Smooth muscle cell (in vitro differentiated cells): ENCODE measurements around the gene NAT16. TPM values are rescaled to one million over a fixed set of nuclear protein-coding genes. Genes with fewer than 3 reads are reported as not detected.

ENCODE experiments used
- DNase-seq: peaks from one replicate; lab custom pipeline; 2025; ENCODE audit not compliant: unreplicated experiment; lab: John Stamatoyannopoulos, UW
- H2AFZ ChIP-seq: fragments of 200-600 bp; sonication (generic); 2 replicates; pipeline ENCODE4 v1.6.0; 2016; ENCODE audit warnings: antibody characterized with exemption, low read depth, mild to moderate bottlenecking
- H3F3A ChIP-seq: fragments of 200-600 bp; sonication (generic); 2 replicates; pipeline ENCODE4 v1.6.0; 2017; ENCODE audit warnings: antibody characterized with exemption, low read depth
- H3K27ac ChIP-seq: fragments of 200-600 bp; sonication (generic); 2 replicates; pipeline ENCODE4 v1.5.1; 2016; ENCODE audit warnings: low read depth, mild to moderate bottlenecking
- H3K27me3 ChIP-seq: fragments of 200-600 bp; sonication (generic); 2 replicates; pipeline ENCODE4 v1.6.1; 2016; ENCODE audit warnings: low read depth, mild to moderate bottlenecking
- H3K36me3 ChIP-seq: fragments of 200-600 bp; sonication (generic); 2 replicates; pipeline ENCODE4 v1.5.1; 2016; ENCODE audit warnings: low read depth
- H3K4me1 ChIP-seq: fragments of 200-600 bp; sonication (generic); 2 replicates; pipeline ENCODE4 v1.5.1; 2016; ENCODE audit warnings: low read depth
- H3K4me2 ChIP-seq: fragments of 200-600 bp; sonication (generic); 2 replicates; pipeline ENCODE4 v1.6.0; 2016; ENCODE audit warnings: mild to moderate bottlenecking
- H3K4me3 ChIP-seq: fragments of 200-600 bp; sonication (generic); 2 replicates; pipeline ENCODE4 v1.5.1; 2016; ENCODE audit warnings: mild to moderate bottlenecking
- H3K79me2 ChIP-seq: fragments of 200-600 bp; sonication (generic); 2 replicates; pipeline ENCODE4 v1.6.0; 2016; ENCODE audit warnings: low read depth, mild to moderate bottlenecking
- H3K9ac ChIP-seq: fragments of 200-600 bp; sonication (generic); 2 replicates; pipeline ENCODE4 v1.6.0; 2016; ENCODE audit warnings: low read depth
- H3K9me3 ChIP-seq: fragments of 200-600 bp; sonication (generic); replicated peaks from 2 replicates; pipeline ENCODE4 v1.5.1; 2016; ENCODE audit warnings: low read depth
- H4K20me1 ChIP-seq: fragments of 200-600 bp; sonication (generic); 2 replicates; pipeline ENCODE4 v1.6.0; 2016; ENCODE audit warnings: low read depth
- CTCF ChIP-seq: fragments of 200-600 bp; sonication (generic); IDR thresholded peaks from 2 replicates; pipeline ENCODE4 v1.5.1; 2017; ENCODE audit warnings: borderline replicate concordance, mild to moderate bottlenecking, antibody characterized with exemption; ENCODE audit not compliant: insufficient read depth, poor library complexity, severe bottlenecking
- WGBS: methylation state at CpG from one replicate; pipeline ENCODE4 v1.1.7; 2016; ENCODE audit warnings: low lambda C conversion rate; 5-methylcytosine and 5-hydroxymethylcytosine counted together
- polyA plus RNA-seq: library from polyadenylated mRNA; unstranded; fragments of >200 nt; fragmentation: Nextera tagmentation; extraction: Ambion mirVana; gene quantifications from 2 replicates; pipeline ENCODE4 v1.2.1, GENCODE V29; 2016
- total RNA-seq: library from RNA; depleted of rRNA; stranded (reverse); fragments of >200 nt; gene quantifications from 2 replicates; pipeline ENCODE4 v1.2.3, GENCODE V29; 2014

Gene NAT16
- total and polyA plus RNA-seq, 2 experiments from 2014 or later: not detected

- H3K4me3 ChIP-seq: no peak overlapping the region
- H3F3A ChIP-seq: peaks cover 1% of the 10 kb centered on the region
- peaks cover 2% of the 10 kb centered on the region for H3K27me3 ChIP-seq
- DNase-seq: no peak
- WGBS: 63% methylated on average over 14 of the region's 14 CpGs
- no peak overlapping the region for H3K4me2 ChIP-seq
- no peak for TF ChIP-seq CTCF
- H3K36me3 ChIP-seq: no peaks in the 10 kb centered on the region
- H3K4me1 ChIP-seq: peaks cover 8% of the 10 kb centered on the region
- H3K27ac ChIP-seq: no peak overlapping the region
- peaks cover 55% of the 10 kb centered on the region for H4K20me1 ChIP-seq
- H3K9me3 ChIP-seq: no peaks in the 10 kb centered on the region
- no peak overlapping the region for H3K9ac ChIP-seq
- no peak overlapping the region for H2AFZ ChIP-seq
- H3K79me2 ChIP-seq: no peaks in the 10 kb centered on the region
Observed at GRCh38 chr7:101156866-101157589, 23.1 kb downstream of the NAT16 start.

GRCh38 chr7:101156277-101156676 is 23.8 kb downstream of the NAT16 start:
- H3K4me1 ChIP-seq: peaks cover 6% of the 10 kb centered on the region
- H2AFZ ChIP-seq: no peak overlapping the region
- DNase-seq: no peak
- H3K27me3 ChIP-seq: no peaks in the 10 kb centered on the region
- H3K9me3 ChIP-seq: no peaks in the 10 kb centered on the region
- H3K9ac ChIP-seq: no peak overlapping the region
- 74% methylated on average over 6 of the region's 6 CpGs for WGBS
- no peaks in the 10 kb centered on the region for H3F3A ChIP-seq
- H3K4me2 ChIP-seq: peak overlapping the region; percentile 97
- H3K4me3 ChIP-seq: no peak overlapping the region
- H4K20me1 ChIP-seq: peaks cover 47% of the 10 kb centered on the region
- no peak overlapping the region for H3K27ac ChIP-seq
- no peak for TF ChIP-seq CTCF
- no peaks in the 10 kb centered on the region for H3K36me3 ChIP-seq
- H3K79me2 ChIP-seq: no peaks in the 10 kb centered on the region

GRCh38 chr7:101155303-101155702 is 24.8 kb downstream of the NAT16 start:
- Histone ChIP-seq H3K79me2 (no peaks in the 10 kb centered on the region), H3F3A (no peaks in the 10 kb centered on the region), H4K20me1 (peaks cover 37% of the 10 kb centered on the region), H3K36me3 (no peaks in the 10 kb centered on the region), H2AFZ (no peak overlapping the region), H3K4me3 (peak overlapping the region; percentile 96), H3K27me3 (no peaks in the 10 kb centered on the region), H3K9me3 (no peaks in the 10 kb centered on the region), H3K27ac (no peak overlapping the region), H3K9ac (peak overlapping the region; percentile 78), H3K4me2 (peak overlapping the region; percentile 97), H3K4me1 (peaks cover 6% of the 10 kb centered on the region)
- DNase-seq: no peak
- no peak for TF ChIP-seq CTCF
- 63% methylated on average over 4 of the region's 4 CpGs for WGBS

GRCh38 chr7:101154693-101155102 is 25.4 kb downstream of the NAT16 start:
- Histone ChIP-seq H4K20me1 (peaks cover 32% of the 10 kb centered on the region), H2AFZ (peak overlapping the region; percentile 58), H3K27ac (no peak overlapping the region), H3K9me3 (no peaks in the 10 kb centered on the region), H3K4me1 (peaks cover 6% of the 10 kb centered on the region), H3K36me3 (no peaks in the 10 kb centered on the region), H3K4me2 (peak overlapping the region; percentile 97), H3K79me2 (no peaks in the 10 kb centered on the region), H3K27me3 (no peaks in the 10 kb centered on the region), H3K9ac (peak overlapping the region; percentile 78), H3K4me3 (peak overlapping the region; percentile 96), H3F3A (no peaks in the 10 kb centered on the region)
- WGBS: 0% methylated on average over 13 of the region's 34 CpGs
- no peak for TF ChIP-seq CTCF
- no peak for DNase-seq
